Stimulated activated naive B cell treated with anti-CD40 and anti-IgM and Interleukin-4, amounts not matched to agents 10 μg/mL and 1 μg/mL and 100 μg/mL, for 72 hours (primary cell): ENCODE data around the gene TRIM16.
"Not testable (repeated sequence)": the region's sequence is repeated elsewhere in the genome, so short reads cannot be mapped to it uniquely, and the experiment has no call there.

Experiments used
- ATAC-seq, 2 donors: fragments of 150-1000 bp; cut with Tn5 transposase; replicated peaks; 2 replicates each; pipeline ENCODE4 v1.10.0; 2021; ENCODE audit warnings: moderate library complexity in 1 of 2
- DNase-seq: peaks from one replicate; pipeline ENCODE4 v3.0.0; 2021
- H3K27ac Mint-ChIP-seq: one replicate; pipeline ENCODE4 v1.8.0; 2022; ENCODE audit warnings: mild to moderate bottlenecking, mixed read lengths
- H3K27me3 Mint-ChIP-seq, 2 donors: one replicate each; pipeline ENCODE4 v1.8.0; 2022; ENCODE audit warnings: mixed read lengths in 2 of 2
- H3K36me3 Mint-ChIP-seq, 2 donors: one replicate each; pipeline ENCODE4 v1.8.0; 2022; ENCODE audit warnings: mixed read lengths in 2 of 2, mild to moderate bottlenecking in 1 of 2
- H3K4me1 Mint-ChIP-seq, 2 donors: one replicate each; pipeline ENCODE4 v1.8.0; 2022; ENCODE audit warnings: mixed read lengths in 2 of 2, mild to moderate bottlenecking in 1 of 2
- H3K4me3 Mint-ChIP-seq, 2 donors: one replicate each; pipeline ENCODE4 v1.8.0; 2022; ENCODE audit warnings: mild to moderate bottlenecking in 2 of 2, mixed read lengths in 2 of 2, moderate library complexity in 1 of 2
- H3K9me3 Mint-ChIP-seq, 2 donors: one replicate each; pipeline ENCODE4 v1.8.0; 2022; ENCODE audit warnings: mixed read lengths in 2 of 2, mild to moderate bottlenecking in 1 of 2

TRIM16 gene

DNA sequence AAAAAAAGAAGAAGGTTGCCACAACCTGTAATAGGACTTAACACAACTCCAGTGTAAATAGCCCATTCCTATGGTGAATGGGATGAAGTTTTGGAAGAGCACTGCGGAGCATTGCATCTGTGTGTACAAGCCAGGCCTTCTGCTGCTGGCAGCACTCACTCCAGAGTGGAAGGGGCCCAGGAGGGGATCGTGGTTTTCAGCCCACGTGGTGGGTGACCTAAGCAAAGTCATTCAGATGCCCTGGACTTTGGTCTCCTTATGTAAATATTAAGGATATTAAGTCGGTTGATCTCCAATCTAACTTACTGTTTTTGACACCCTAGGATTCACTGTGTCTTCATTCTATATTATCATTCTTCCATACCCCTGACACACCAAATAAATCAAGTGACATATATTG lies 67.3 kb downstream of the TRIM16 start:
- not testable (repeated sequence) for H3K4me1 Mint-ChIP-seq, ATAC-seq, H3K9me3 Mint-ChIP-seq, DNase-seq, H3K36me3 Mint-ChIP-seq, H3K27ac Mint-ChIP-seq, H3K27me3 Mint-ChIP-seq, H3K4me3 Mint-ChIP-seq

DNA sequence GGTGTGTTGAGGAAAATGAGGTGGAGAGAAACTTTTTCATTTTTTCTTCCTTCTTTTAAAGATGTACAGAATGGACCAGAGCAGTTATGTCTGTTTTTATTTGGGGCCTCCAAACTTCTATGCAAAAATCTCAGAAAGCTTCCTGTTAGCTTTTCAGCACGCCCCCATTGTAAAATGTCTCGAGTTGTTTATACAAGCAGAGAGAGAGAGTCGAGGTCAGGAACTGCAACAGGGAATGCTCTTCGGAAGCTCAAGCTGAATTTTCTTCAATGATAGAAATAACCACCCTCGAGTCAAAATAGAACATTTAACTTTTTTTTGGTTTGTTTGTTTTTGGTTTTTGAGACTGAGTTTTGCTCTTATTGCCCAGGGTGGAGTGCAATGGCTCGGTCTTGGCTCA lies 68.3 kb downstream of the TRIM16 start:
- H3K36me3 Mint-ChIP-seq, DNase-seq, H3K9me3 Mint-ChIP-seq, H3K4me1 Mint-ChIP-seq, H3K4me3 Mint-ChIP-seq, H3K27ac Mint-ChIP-seq, ATAC-seq: not testable (repeated sequence)
- peaks cover 8 to 14% of the 10 kb centered on the region in 2 donors for H3K27me3 Mint-ChIP-seq

DNA sequence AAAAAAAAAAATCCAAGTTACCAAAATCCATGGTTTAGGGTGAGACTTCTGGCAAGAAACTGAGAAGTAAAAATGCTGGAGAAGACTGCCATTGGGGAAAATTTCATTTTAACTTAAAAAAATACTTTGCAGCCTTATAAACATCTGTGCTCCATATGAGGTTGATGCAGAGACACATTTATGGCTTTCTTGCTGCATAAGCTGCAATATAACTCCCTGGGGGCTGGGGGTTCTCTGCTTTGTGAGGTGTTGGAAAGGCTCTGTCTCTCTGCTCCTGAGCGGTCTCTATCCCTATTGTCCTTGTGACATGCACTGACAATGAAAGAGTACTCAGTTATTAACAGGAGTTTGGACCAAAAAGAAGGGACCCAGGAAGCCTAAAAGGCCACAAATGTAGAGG lies 71.0 kb downstream of the TRIM16 start:
- not testable (repeated sequence) for H3K36me3 Mint-ChIP-seq

DNA sequence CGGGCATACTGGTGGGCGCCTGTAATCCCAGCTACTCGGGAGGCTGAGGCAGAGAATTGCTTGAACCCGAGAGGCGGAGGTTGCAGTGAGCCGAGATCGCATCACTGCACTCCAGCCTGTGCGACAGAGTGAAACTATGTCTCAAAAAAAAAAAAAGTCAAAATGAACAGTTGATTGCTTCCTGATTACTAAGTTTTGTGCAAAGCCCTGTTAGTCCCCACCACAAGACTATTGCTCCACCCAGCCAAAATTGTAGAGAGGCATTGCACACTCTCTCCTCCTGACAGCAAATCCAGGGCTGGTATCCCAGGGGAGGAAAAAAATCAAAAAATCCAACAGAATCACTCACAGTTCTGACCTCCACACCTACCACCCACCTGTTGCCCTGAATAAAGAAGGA lies 91.2 kb downstream of the TRIM16 start:
- Mint-ChIP-seq H3K27me3 (peaks cover 36 to 43% of the 10 kb centered on the region in 2 donors), H3K4me1 (peaks cover 11 to 15% of the 10 kb centered on the region in 2 donors)
- not testable (repeated sequence) for H3K36me3 Mint-ChIP-seq, ATAC-seq, H3K27ac Mint-ChIP-seq, DNase-seq, H3K9me3 Mint-ChIP-seq, H3K4me3 Mint-ChIP-seq

More for the DNA sequence above, 71.0 kb downstream of the TRIM16 start:
- peaks cover 8 to 14% of the 10 kb centered on the region in 2 donors for H3K27me3 Mint-ChIP-seq
- not testable (repeated sequence) for ATAC-seq, H3K9me3 Mint-ChIP-seq, DNase-seq, H3K4me1 Mint-ChIP-seq, H3K4me3 Mint-ChIP-seq, H3K27ac Mint-ChIP-seq

DNA sequence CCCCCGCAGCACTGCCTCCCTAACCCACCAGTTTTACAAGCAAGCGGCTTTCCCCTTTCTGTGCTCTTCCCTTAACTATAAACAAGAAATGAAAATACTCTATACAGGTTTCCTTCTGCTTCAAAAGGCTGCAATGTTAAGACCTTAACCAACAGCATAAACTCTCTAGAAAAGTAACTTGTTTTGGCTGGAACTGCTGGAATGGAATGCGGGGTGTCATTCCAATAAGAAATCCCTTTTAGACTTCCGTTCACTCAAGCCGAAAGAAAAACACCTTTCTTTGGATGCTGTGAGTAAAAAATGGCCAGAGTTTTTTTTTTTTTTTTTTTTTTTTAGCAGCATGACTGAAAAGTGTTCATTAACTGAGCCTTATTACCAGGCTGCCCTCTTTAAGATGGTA lies 92.1 kb downstream of the TRIM16 start:
- not testable (repeated sequence) for DNase-seq, ATAC-seq, H3K36me3 Mint-ChIP-seq, H3K9me3 Mint-ChIP-seq, H3K27ac Mint-ChIP-seq, H3K4me3 Mint-ChIP-seq
- peaks cover 11 to 17% of the 10 kb centered on the region in 2 donors for H3K4me1 Mint-ChIP-seq
- peaks cover 42 to 49% of the 10 kb centered on the region in 2 donors for H3K27me3 Mint-ChIP-seq

DNA sequence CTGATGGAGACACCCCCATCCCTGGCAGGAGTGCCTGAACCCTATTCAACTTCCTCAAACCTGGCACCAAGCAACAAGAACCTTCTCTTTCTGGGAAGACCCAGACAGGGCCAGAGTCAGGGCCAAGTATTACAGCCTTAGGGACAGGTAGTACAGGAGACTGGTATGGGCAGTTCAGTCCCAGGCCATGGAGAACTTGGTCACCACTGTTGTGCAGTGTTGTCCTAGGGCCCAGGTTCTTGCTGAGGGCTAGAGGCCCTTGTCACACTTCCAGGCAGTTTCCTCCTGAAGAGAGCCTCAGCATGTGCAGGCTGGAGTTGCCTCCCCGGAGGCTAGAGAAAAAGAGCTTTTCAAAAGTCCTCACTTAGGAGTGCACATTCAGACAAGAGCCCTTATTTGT lies 93.3 kb downstream of the TRIM16 start:
- Mint-ChIP-seq H3K4me1 (peaks cover 11 to 17% of the 10 kb centered on the region in 2 donors), H3K27me3 (peaks cover 50 to 52% of the 10 kb centered on the region in 2 donors)
- not testable (repeated sequence) for DNase-seq, ATAC-seq, H3K9me3 Mint-ChIP-seq, H3K4me3 Mint-ChIP-seq, H3K27ac Mint-ChIP-seq, H3K36me3 Mint-ChIP-seq

DNA sequence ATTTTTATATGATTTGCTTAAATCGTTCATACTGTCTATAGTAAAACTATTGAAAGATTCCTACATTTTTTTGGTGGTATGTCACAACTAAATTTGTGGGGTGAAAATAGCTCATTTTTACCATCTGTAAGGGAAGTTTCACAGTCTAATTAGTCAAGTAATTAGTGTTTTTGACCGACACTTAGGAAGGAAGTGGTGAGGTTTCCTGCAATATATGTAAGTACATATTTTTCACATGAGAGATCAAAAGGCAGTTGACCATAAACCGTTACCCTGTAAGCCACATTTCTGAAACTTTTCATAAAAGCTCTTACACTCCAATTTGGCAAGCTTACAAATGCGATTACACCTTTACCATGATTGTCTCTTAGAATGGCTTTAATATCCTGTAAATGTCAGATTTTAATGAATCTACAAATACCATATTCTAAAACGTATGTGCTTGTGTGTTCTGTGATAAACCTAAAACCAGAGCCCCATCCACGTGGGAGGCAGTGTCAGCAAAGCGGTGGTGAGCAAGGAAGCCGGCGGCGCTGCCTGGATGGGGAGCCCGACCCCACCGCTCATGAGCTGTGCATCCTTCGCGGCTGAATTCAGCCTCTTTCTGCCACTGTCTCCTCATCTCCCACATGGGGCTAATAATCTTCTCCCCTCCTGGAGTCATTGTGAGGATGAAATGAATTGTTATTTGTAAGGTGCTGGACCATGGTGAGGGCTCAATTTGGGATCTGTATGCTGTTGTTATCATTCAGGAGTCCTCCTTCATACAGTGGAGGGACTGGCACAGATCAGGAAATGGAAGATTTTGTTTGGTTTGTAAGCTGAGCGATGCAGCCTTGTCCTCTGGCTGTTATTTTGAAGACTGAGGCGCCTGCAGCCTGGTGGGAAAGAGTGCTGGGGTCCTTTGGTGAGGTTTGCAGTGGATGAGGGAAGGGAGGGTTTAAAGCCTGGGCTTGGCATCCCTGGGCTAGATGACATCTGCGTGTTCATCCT lies 94.3 kb downstream of the TRIM16 start:
- DNase-seq, H3K36me3 Mint-ChIP-seq, H3K9me3 Mint-ChIP-seq, H3K4me3 Mint-ChIP-seq, H3K27ac Mint-ChIP-seq: not testable (repeated sequence)
- peaks cover 11 to 17% of the 10 kb centered on the region in 2 donors for H3K4me1 Mint-ChIP-seq
- ATAC-seq, result peak; percentile 80 to 83
- peaks cover 46 to 52% of the 10 kb centered on the region in 2 donors for H3K27me3 Mint-ChIP-seq

DNA sequence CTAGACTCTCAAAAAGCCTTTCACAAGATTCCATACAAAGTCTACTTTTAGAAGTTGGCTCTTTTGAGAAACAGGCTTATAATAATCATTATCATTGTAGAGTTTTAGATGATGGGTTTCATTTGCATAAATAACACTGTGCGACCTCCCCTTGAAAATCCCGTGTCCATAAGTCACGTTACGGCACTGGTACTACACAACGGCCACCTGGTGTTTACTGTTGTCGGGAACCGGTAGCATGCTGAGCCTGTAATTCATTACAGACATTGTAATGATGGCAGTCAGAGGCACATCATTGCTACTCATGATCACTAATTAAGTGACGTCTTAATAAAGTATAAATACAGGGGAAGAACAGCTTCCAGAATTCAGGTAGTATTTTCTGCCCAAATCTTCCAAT lies 96.1 kb downstream of the TRIM16 start:
- Mint-ChIP-seq H3K27me3 (peaks cover 36 to 38% of the 10 kb centered on the region in 2 donors), H3K4me1 (peaks cover 11 to 17% of the 10 kb centered on the region in 2 donors)
- ATAC-seq, result peak in 1 of 2 donors; percentile 53
- H3K9me3 Mint-ChIP-seq, DNase-seq, H3K36me3 Mint-ChIP-seq, H3K27ac Mint-ChIP-seq, H3K4me3 Mint-ChIP-seq: not testable (repeated sequence)

DNA sequence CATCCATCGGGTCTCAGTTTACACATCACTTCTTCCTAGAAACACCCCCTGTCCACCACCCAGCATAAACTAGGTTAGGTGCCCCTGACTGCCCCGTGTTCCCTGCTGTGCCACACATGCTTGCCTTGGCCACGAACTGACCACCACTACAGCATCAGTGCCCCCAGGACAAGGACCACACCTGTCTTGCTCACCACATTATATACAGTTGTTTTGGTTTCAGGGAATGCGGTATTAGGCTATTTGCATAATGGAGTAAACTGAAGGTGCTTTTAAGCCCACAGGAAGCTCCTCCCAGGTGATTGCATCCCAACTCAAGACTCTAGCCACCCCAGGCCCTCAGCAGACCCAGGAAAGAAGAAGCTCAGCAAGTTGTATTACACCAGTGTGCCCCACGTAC lies 100.8 kb downstream of the TRIM16 start:
- not testable (repeated sequence) for H3K27ac Mint-ChIP-seq, ATAC-seq, H3K9me3 Mint-ChIP-seq, H3K4me1 Mint-ChIP-seq, H3K4me3 Mint-ChIP-seq, H3K36me3 Mint-ChIP-seq, DNase-seq
- H3K27me3 Mint-ChIP-seq, result peaks cover 21 to 32% of the 10 kb centered on the region in 2 donors

DNA sequence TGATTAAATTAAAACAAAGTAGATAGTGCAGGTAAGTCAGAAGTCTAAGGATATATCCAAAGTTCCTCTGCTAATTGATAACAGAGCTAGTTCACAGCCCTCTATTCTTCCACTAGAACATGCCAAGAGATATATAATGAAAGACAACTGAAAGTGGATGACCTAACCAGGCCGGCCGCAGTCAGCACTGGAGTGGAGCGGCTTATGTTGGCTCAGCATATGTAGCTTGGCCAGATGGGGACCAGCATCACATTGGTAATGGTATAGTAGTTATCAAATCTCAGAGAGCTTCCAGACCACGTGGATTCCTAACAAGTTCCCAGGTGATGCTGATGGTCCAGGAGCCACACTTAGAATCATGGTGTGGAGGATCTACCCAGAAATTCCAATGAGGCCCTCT lies 102.6 kb downstream of the TRIM16 start:
- not testable (repeated sequence) for H3K27ac Mint-ChIP-seq, H3K9me3 Mint-ChIP-seq, DNase-seq, H3K4me1 Mint-ChIP-seq, H3K36me3 Mint-ChIP-seq, H3K4me3 Mint-ChIP-seq, ATAC-seq
- peaks cover 12 to 24% of the 10 kb centered on the region in 2 donors for H3K27me3 Mint-ChIP-seq
